ENCODE measurements around the gene PNLDC1.
"Not testable (repeated sequence)": the region's sequence is repeated elsewhere in the genome, so short reads cannot be mapped to it uniquely, and the experiment has no call there.

PNLDC1 gene

GRCh38 chr6:159788753-159789376 lies 11.2 kb upstream of the PNLDC1 start:
- no peak for DNase-seq

- DNase-seq = peak; percentile 99
Measured at GRCh38 chr6:159789377-159790148, 10.5 kb upstream of the PNLDC1 start, which contains the start of gene TCP1. Gene TCP1, minus strand, starts transcription at chr6:159789602. Its CDS starts 134 bp downstream, at chr6:159789468.

GRCh38 chr6:159790149-159790955 lies 9.7 kb upstream of the PNLDC1 start, which contains the start of gene MRPL18:
Gene MRPL18, plus strand, starts transcription at chr6:159790467. Its CDS starts 121 bp downstream, at chr6:159790588.
- DNase-seq = peak; percentile 98

- DNase-seq = no peak
Measured at GRCh38 chr6:159790956-159791598, 9.0 kb upstream of the PNLDC1 start.

GRCh38 chr6:159794976-159795375 lies 5.1 kb upstream of the PNLDC1 start:
- not testable (repeated sequence) for DNase-seq

- no peak for DNase-seq
Measured at GRCh38 chr6:159797554-159797953, 2.5 kb upstream of the PNLDC1 start.

- DNase-seq = no peak
Measured at GRCh38 chr6:159801935-159802334, 1.9 kb downstream of the PNLDC1 start.

- DNase-seq = no peak
Measured at GRCh38 chr6:159804504-159804903, 4.4 kb downstream of the PNLDC1 start.

GRCh38 chr6:159805440-159806020 lies 5.5 kb downstream of the PNLDC1 start:
- no peak for DNase-seq

GRCh38 chr6:159806021-159806458 lies 6.0 kb downstream of the PNLDC1 start:
- DNase-seq = no peak

GRCh38 chr6:159807150-159807858 lies 7.2 kb downstream of the PNLDC1 start:
- no peak for DNase-seq

- no peak for DNase-seq
Measured at GRCh38 chr6:159808647-159809046, 8.6 kb downstream of the PNLDC1 start.

- DNase-seq = no peak
Measured at GRCh38 chr6:159809149-159809548, 9.1 kb downstream of the PNLDC1 start.

GRCh38 chr6:159813781-159814180 lies 13.7 kb downstream of the PNLDC1 start:
- no peak for DNase-seq

- DNase-seq = no peak
Measured at GRCh38 chr6:159815410-159815809, 15.3 kb downstream of the PNLDC1 start.

- not testable (repeated sequence) for DNase-seq
Measured at GRCh38 chr6:159816775-159817174, 16.7 kb downstream of the PNLDC1 start.

- no peak for DNase-seq
Measured at GRCh38 chr6:159817951-159818739, 18.1 kb downstream of the PNLDC1 start.

- DNase-seq = no peak
Measured at GRCh38 chr6:159819098-159819497, 19.0 kb downstream of the PNLDC1 start.

- DNase-seq = no peak
Measured at GRCh38 chr6:159819932-159820640, 20.0 kb downstream of the PNLDC1 start.

GRCh38 chr6:159821122-159821521 lies 21.0 kb downstream of the PNLDC1 start:
- no peak for DNase-seq

Data from DMS 273 treated with DMSO at 0.1 percent for 48 hours (cell line).